ENCODE measurements around the gene CPNE5.

The CPNE5 gene

DNA sequence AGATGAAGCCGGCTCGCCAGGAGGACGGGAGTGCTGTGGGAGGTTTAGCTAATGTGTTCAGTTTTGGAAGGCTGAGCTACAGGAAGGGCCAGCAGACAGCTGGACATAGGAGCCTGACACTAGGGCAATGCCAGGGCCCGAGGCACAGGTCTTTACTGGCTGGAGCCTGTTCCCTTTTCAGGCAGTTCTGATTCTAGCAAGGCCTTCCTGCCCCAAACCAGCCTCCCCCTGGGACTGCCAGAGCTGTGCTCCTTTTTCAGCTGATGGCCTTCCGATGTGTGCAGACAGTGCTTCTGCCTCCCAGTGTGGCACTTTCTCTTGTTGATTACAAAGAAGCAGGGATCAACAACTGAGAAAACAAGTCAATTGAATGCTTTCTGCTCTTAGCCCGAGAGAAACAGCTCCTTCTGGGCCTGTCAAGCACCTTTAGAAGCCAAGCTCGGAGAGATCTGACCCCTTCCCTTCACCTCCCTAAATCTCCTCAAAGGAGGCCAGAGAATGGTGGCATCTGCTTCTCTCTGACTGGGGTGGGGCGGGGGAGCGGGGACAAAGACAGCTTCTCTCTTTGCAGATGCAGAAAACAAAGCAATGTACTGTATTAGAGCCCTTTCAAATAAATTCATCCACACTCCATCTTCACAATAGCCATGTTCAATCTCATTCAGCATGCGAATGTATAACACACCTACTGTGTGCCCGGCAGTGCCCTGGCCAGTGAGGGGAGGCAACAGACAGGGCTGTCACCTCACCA lies 78.4 kb downstream of the CPNE5 start:
- Histone ChIP-seq H2AFZ (ENCODE audit: low read length, unreplicated experiment) (no peak overlapping the region), H3K36me3 (ENCODE audit: insufficient read depth, low read length) (no peaks in the 10 kb centered on the region), H3K79me2 (ENCODE audit: control insufficient read depth, insufficient read depth, low read length, unreplicated experiment) (no peaks in the 10 kb centered on the region), H3K4me3 (ENCODE audit: low read depth, low read length) (no peak overlapping the region), H3K27ac (ENCODE audit: low read depth, low read length) (no peak overlapping the region), H3K27me3 (ENCODE audit: insufficient read depth, low read length) (no peaks in the 10 kb centered on the region), H3K4me1 (ENCODE audit: control insufficient read depth, insufficient read depth, low read length, unreplicated experiment) (peaks cover 10% of the 10 kb centered on the region)

DNA sequence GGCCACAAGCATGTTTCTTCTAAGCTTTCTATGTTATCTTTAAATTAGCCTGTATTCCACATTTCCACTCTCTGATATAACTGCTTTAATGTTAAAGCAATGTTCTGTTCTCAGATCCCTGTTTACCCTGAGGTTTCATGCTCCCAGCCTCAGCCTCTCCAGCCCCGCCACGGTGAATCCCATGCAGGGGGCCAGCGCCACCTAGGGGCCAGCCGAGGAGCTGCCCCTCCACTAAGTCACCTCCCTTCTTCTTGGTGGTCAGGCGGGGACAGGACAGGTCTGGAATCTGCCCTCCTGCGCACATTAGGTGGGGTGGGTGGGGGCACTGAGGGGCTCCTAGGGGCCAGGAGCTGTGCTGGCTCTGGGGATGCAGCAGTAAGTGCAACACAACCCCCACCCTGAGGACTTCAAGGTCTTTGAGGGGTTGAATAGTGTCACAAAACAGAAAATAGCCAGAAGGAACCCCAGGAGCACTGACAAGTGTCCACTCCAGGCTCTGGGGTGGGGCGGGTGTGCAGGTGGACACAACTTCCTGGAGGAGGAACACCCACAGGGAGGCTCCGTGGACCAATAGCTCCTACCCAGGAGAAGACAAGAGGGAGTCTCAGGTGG lies 80.0 kb downstream of the CPNE5 start:
- H3K4me1 ChIP-seq (ENCODE audit: control insufficient read depth, insufficient read depth, low read length, unreplicated experiment), result peaks cover 13% of the 10 kb centered on the region
- H3K79me2 ChIP-seq (ENCODE audit: control insufficient read depth, insufficient read depth, low read length, unreplicated experiment), result no peaks in the 10 kb centered on the region
- no peak overlapping the region for H2AFZ ChIP-seq (ENCODE audit: low read length, unreplicated experiment)
- no peaks in the 10 kb centered on the region for H3K27me3 ChIP-seq (ENCODE audit: insufficient read depth, low read length)
- H3K27ac ChIP-seq (ENCODE audit: low read depth, low read length), result no peak overlapping the region
- H3K4me3 ChIP-seq (ENCODE audit: low read depth, low read length), result no peak overlapping the region
- H3K36me3 ChIP-seq (ENCODE audit: insufficient read depth, low read length), result no peaks in the 10 kb centered on the region

DNA sequence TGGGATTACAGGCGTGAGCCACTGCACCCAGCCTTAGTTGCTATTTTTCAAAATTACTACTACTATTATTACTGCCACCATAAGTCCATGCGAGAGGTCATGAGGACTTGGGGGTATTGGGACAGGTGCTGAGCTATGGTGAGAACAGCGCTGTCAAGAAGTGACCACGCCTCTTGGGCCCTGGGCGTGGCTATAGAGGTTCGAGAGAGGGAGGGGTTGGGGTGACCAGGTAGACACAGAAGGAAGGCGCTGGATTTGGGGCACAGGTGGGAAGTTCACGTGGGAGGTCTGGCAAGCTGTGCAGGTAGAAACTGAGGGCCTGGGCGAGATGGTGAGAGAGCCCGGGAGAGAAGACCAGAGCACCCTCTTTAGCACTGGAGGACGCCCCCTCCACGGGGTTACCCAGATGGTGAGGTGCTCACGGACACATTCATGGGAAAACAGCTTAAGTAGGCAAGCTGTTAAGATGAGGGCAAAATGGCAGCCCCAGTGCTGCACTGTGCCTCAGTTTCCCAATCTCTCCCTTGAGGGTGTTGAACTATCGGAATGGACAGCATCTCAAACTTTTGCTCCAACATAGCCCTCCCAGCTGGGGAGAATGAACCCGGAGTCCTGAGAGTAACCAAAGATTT lies 80.6 kb downstream of the CPNE5 start:
- Histone ChIP-seq H3K4me3 (ENCODE audit: low read depth, low read length) (no peak overlapping the region), H3K36me3 (ENCODE audit: insufficient read depth, low read length) (no peaks in the 10 kb centered on the region), H3K27ac (ENCODE audit: low read depth, low read length) (no peak overlapping the region), H2AFZ (ENCODE audit: low read length, unreplicated experiment) (no peak overlapping the region), H3K4me1 (ENCODE audit: control insufficient read depth, insufficient read depth, low read length, unreplicated experiment) (peaks cover 13% of the 10 kb centered on the region), H3K79me2 (ENCODE audit: control insufficient read depth, insufficient read depth, low read length, unreplicated experiment) (no peaks in the 10 kb centered on the region), H3K27me3 (ENCODE audit: insufficient read depth, low read length) (no peaks in the 10 kb centered on the region)

DNA sequence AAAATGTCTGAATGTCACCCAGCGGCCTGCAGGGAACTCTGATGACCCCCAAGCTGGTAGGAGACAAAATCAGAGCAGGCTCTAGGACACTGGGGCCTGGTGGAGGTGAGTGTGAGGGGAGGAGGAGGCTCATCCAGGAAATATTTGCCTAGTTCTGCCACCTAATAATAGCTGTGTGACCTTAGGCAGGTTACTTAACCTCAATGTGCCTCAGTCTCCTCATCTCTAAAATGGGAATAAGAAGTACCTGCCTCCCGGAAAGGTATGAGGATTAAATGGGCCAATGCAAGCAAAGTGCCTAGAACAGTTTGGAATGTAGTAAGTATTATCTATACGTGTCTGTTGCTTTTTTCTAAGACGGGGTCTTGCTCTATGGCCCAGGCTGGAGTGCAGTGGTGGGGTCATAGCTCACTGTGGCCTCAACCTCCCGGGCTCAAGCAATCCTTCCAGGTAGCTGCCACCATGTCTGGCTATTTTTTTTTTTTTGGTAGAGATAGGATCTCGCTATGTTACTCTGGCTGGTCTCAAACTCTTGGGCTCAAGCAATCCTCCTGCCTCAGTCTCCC lies 81.2 kb downstream of the CPNE5 start:
- Histone ChIP-seq H3K27ac (ENCODE audit: low read depth, low read length) (no peak overlapping the region), H3K27me3 (ENCODE audit: insufficient read depth, low read length) (no peaks in the 10 kb centered on the region), H3K4me3 (ENCODE audit: low read depth, low read length) (no peak overlapping the region), H3K4me1 (ENCODE audit: control insufficient read depth, insufficient read depth, low read length, unreplicated experiment) (peaks cover 16% of the 10 kb centered on the region), H3K36me3 (ENCODE audit: insufficient read depth, low read length) (no peaks in the 10 kb centered on the region), H3K79me2 (ENCODE audit: control insufficient read depth, insufficient read depth, low read length, unreplicated experiment) (no peaks in the 10 kb centered on the region), H2AFZ (ENCODE audit: low read length, unreplicated experiment) (no peak overlapping the region)

DNA sequence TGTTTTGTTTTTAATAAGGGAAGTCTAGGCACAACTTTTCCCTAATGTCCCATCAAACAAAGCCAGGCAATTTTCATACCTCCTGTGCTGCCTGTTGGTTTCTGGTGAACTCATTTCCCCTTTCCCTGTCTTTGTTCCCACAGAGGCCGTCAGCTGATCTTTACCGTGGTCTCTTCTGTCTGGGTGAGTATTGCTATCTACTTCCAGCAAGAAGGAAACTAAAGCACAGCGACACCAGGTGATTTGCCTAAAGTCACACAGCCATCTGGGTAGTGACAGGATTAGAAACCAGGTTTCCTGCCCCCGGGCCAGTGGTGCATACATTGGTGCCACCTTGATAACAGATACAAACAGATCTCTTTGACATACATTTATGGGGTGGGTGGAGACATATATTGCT lies 82.0 kb downstream of the CPNE5 start:
- Histone ChIP-seq H2AFZ (ENCODE audit: low read length, unreplicated experiment) (no peak overlapping the region), H3K27ac (ENCODE audit: low read depth, low read length) (no peak overlapping the region), H3K36me3 (ENCODE audit: insufficient read depth, low read length) (no peaks in the 10 kb centered on the region), H3K4me1 (ENCODE audit: control insufficient read depth, insufficient read depth, low read length, unreplicated experiment) (peaks cover 24% of the 10 kb centered on the region), H3K4me3 (ENCODE audit: low read depth, low read length) (no peak overlapping the region), H3K27me3 (ENCODE audit: insufficient read depth, low read length) (no peaks in the 10 kb centered on the region), H3K79me2 (ENCODE audit: control insufficient read depth, insufficient read depth, low read length, unreplicated experiment) (no peaks in the 10 kb centered on the region)

DNA sequence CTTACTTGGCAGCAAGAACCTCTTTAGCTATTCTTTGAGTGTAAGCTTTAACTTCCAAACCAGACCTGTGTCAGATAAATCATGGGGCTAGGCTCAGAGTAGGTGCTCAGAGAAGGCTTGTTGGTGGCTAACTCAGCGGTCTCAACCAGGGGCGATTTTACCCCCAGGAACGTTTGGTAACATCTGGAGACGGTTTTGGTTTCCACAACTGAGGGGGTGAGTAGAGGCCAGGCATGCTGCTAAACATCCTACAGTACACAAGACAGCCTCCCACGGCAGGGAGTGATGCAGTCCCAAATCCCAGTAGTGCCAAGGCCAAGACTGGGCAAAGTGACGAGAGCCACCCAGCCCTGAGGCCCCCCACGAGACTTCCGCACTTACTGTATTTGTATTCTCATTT lies 82.5 kb downstream of the CPNE5 start:
- Histone ChIP-seq H3K36me3 (ENCODE audit: insufficient read depth, low read length) (no peaks in the 10 kb centered on the region), H3K79me2 (ENCODE audit: control insufficient read depth, insufficient read depth, low read length, unreplicated experiment) (no peaks in the 10 kb centered on the region), H2AFZ (ENCODE audit: low read length, unreplicated experiment) (no peak overlapping the region), H3K4me1 (ENCODE audit: control insufficient read depth, insufficient read depth, low read length, unreplicated experiment) (peaks cover 27% of the 10 kb centered on the region), H3K4me3 (ENCODE audit: low read depth, low read length) (no peak overlapping the region), H3K27ac (ENCODE audit: low read depth, low read length) (no peak overlapping the region), H3K27me3 (ENCODE audit: insufficient read depth, low read length) (no peaks in the 10 kb centered on the region)

DNA sequence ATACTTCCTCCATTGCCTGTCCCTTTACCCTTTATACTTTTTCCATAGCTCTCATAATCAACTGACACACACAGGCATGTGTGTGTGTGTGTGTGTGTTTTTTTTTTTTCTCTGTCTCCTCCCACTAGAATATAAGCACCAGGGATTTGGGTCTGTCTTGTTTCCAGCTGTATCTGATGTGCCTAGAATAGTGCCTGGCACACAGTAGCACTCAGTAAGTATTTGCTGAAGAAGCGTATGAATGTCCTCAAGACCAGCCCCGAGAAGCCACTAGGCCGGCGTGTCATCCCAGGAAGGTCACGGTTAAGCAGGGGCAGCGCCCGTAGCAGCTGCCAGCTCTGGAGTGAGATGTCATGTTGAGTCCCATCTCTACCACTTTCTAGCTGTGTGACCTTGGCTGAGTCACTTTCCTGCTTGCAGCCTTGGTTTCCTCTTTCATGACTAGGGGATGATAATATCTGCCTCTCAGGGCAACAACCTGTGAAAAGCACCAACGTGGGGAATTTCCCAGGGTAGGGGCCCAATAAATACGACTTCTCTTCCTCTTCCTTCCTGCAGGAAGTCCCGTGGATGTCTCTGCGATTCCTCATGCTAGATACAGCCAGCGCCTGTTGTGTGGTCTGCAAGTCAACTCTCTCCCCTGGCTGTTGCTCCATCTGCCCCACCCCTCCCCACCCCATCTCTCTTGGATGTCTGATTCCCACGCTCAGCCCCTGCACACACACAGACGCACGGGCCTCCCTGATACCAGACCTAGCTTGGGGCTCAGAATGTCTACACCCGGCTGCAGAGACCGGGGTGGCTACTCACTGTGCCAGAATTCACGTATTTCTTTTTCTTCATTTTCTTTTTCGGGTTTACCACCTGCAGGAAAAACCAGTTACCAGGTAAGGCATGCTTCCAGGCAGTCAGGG lies 83.6 kb downstream of the CPNE5 start:
- Histone ChIP-seq H3K4me3 (ENCODE audit: low read depth, low read length) (no peak overlapping the region), H3K79me2 (ENCODE audit: control insufficient read depth, insufficient read depth, low read length, unreplicated experiment) (no peaks in the 10 kb centered on the region), H3K27me3 (ENCODE audit: insufficient read depth, low read length) (no peaks in the 10 kb centered on the region), H3K36me3 (ENCODE audit: insufficient read depth, low read length) (no peaks in the 10 kb centered on the region), H3K4me1 (ENCODE audit: control insufficient read depth, insufficient read depth, low read length, unreplicated experiment) (peaks cover 27% of the 10 kb centered on the region), H3K27ac (ENCODE audit: low read depth, low read length) (peak overlapping the region; percentile 11; the same call in 1 of the 2 replicates), H2AFZ (ENCODE audit: low read length, unreplicated experiment) (no peak overlapping the region)

DNA sequence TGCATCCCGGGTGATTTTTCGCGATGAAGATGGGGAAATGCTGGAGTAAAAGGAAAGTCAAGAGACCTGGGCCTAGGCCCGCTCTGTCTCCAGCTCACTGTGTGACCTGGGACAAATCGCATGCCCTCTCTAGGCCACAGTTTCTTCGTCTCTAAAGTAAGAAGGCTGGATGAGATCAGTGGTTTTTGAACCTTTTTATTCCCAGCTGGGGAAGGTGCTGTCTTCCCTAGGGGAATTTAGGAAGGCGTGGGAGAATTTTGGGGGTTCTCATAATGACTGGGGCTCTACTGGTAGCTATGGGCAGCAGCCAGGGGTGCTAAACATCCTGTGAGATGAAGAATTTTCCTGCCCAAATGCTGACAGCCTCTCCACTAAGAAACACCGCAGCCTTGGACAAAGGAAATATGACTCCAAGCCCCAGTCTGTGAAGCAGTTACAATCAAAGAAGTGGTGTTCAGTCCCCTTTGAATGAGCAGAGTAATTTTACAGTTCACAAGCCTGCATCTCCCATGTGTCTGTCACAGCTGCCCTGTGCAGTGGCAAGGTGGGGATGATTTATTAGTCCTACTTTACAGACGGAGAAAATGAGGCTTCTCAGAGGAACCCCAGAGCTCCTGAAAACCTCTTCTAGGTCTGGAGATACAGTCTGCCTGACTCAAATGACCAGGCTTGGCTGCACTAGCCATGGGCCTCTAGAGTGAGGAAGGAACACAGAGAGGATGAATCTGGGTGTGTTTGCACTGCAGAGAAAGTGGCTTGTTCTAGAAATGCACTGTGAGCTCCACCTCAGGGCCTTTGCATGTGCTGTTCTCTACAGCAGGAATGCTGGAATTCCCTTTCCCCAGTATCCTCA lies 84.4 kb downstream of the CPNE5 start:
- Histone ChIP-seq H3K4me1 (ENCODE audit: control insufficient read depth, insufficient read depth, low read length, unreplicated experiment) (peaks cover 27% of the 10 kb centered on the region), H3K79me2 (ENCODE audit: control insufficient read depth, insufficient read depth, low read length, unreplicated experiment) (no peaks in the 10 kb centered on the region)

DNA sequence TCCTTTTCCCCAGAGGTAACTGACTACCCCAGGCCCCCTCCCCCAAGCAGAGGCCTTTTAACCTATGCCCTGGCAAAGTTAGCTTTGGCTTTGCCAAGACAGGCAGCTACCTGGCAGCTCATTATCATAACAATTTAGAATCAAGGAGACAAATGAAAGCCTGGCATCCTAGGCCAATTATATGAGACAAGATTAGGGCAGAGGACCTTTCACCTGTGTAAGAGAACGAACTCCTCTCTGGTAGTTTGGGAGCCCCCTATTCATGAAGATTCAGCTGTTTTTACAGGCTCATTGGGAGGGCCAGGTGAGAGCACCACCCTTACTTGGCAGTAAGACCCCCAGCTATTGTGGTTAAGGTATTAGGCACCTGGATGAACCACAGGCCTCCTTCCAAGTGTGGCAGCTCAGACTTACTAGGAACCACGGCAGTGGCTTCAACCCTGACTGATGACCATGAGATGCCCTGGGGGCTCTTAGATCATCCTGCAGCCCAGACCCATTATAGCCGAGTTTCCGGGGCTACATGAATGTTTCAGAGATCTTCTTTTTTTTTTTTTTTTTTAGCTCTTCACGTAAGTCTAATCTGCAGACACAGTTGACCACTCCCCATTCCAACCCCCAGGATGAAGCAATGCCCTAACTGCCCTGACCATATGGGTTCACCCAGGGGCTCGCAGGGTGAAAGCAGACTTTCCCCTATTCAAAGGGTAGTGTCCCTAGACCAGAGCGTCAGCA lies 85.4 kb downstream of the CPNE5 start:
- no peak overlapping the region for H3K4me3 ChIP-seq (ENCODE audit: low read depth, low read length)
- H3K27me3 ChIP-seq (ENCODE audit: insufficient read depth, low read length), result no peaks in the 10 kb centered on the region
- no peak overlapping the region for H3K27ac ChIP-seq (ENCODE audit: low read depth, low read length)
- no peaks in the 10 kb centered on the region for H3K79me2 ChIP-seq (ENCODE audit: control insufficient read depth, insufficient read depth, low read length, unreplicated experiment)
- H2AFZ ChIP-seq (ENCODE audit: low read length, unreplicated experiment), result no peak overlapping the region
- H3K4me1 ChIP-seq (ENCODE audit: control insufficient read depth, insufficient read depth, low read length, unreplicated experiment), result peaks cover 27% of the 10 kb centered on the region
- no peaks in the 10 kb centered on the region for H3K36me3 ChIP-seq (ENCODE audit: insufficient read depth, low read length)

More for the DNA sequence above, 84.4 kb downstream of the CPNE5 start:
- Histone ChIP-seq H3K27ac (ENCODE audit: low read depth, low read length) (peak overlapping the region; percentile 11; the same call in 1 of the 2 replicates), H3K27me3 (ENCODE audit: insufficient read depth, low read length) (no peaks in the 10 kb centered on the region), H3K4me3 (ENCODE audit: low read depth, low read length) (no peak overlapping the region), H3K36me3 (ENCODE audit: insufficient read depth, low read length) (no peaks in the 10 kb centered on the region), H2AFZ (ENCODE audit: low read length, unreplicated experiment) (no peak overlapping the region)

Data from ACC112 (cell line).